Umbilical cord (tissue), 2 donors: ENCODE measurements around the gene DMPK. TPM values are rescaled to one million over a fixed set of nuclear protein-coding genes. Genes with fewer than 3 reads are reported as not detected.
"Not testable (repeated sequence)": the region's sequence is repeated elsewhere in the genome, so short reads cannot be mapped to it uniquely, and the experiment has no call there.

Experiments used
- DNase-seq: peaks from one replicate; pipeline ENCODE4 v3.0.0-alpha.2; 2015; ENCODE audit warnings: low spot score
- total RNA-seq: library from RNA; depleted of rRNA; stranded (reverse); fragments of >200 nt; gene quantifications from one replicate; pipeline ENCODE4 v1.2.3, GENCODE V29; 2014; ENCODE audit warnings: low replicate concordance; ENCODE audit not compliant: insufficient read depth

Gene DMPK
- total RNA-seq, 1 donor from 2014 or later: 91.2 TPM

GRCh38 chr19:45814851-45815480, 32.7 kb upstream of the DMPK start, which contains the start of gene RSPH6A:
RSPH6A (minus strand) TSS chr19:45815308; CDS start chr19:45815176, 132 bp downstream.
- DNase-seq: no peak

- no peak for DNase-seq
Observed at GRCh38 chr19:45814166-45814780, 32.0 kb upstream of the DMPK start.

GRCh38 chr19:45812297-45812696, 30.0 kb upstream of the DMPK start:
- DNase-seq: no peak

GRCh38 chr19:45809643-45810159, 27.4 kb upstream of the DMPK start:
- peak; percentile 38 for DNase-seq

GRCh38 chr19:45805719-45806118, 23.4 kb upstream of the DMPK start:
- no peak for DNase-seq

GRCh38 chr19:45804959-45805230, 22.6 kb upstream of the DMPK start:
- no peak for DNase-seq

GRCh38 chr19:45804140-45804958, 22.1 kb upstream of the DMPK start:
- DNase-seq: no peak

GRCh38 chr19:45801603-45802175, 19.4 kb upstream of the DMPK start:
- no peak for DNase-seq

GRCh38 chr19:45800070-45800553, 17.8 kb upstream of the DMPK start:
- DNase-seq: no peak

- not testable (repeated sequence) for DNase-seq
Observed at GRCh38 chr19:45799541-45799940, 17.3 kb upstream of the DMPK start.

- peak; percentile 79 for DNase-seq
Observed at GRCh38 chr19:45798995-45799517, 16.8 kb upstream of the DMPK start.

- DNase-seq: no peak
Observed at GRCh38 chr19:45794627-45795026, 12.3 kb upstream of the DMPK start.

GRCh38 chr19:45793876-45794275, 11.6 kb upstream of the DMPK start:
- no peak for DNase-seq

GRCh38 chr19:45793178-45793564, 10.9 kb upstream of the DMPK start:
- DNase-seq: no peak

- DNase-seq: peak; percentile 99
Observed at GRCh38 chr19:45792470-45793177, 10.3 kb upstream of the DMPK start, which contains the start of gene DMWD. DMWD (minus strand) TSS chr19:45792845; CDS start chr19:45792756, 89 bp downstream.

- DNase-seq: no peak
Observed at GRCh38 chr19:45791744-45792469, 9.6 kb upstream of the DMPK start.

- DNase-seq: no peak
Observed at GRCh38 chr19:45790942-45791341, 8.7 kb upstream of the DMPK start.

- DNase-seq: no peak
Observed at GRCh38 chr19:45789035-45789786, 6.9 kb upstream of the DMPK start.

- no peak for DNase-seq
Observed at GRCh38 chr19:45786533-45786894, 4.2 kb upstream of the DMPK start.
